SK-N-SH (cell line): ENCODE results near the gene TRAPPC2L. TPM values are rescaled to one million over a fixed set of nuclear protein-coding genes. Genes with fewer than 3 reads are reported as not detected.

Experiments
- CTCF ChIA-PET: fragments of 300-600, 350-600 bp; formaldehyde crosslinking; extraction: SDS; loops from one replicate; lab custom pipeline; 2021; lab: Yijun Ruan, JAX
- POLR2A ChIA-PET: fragments of 350-600 bp; sonication (Branson Sonifier 250); formaldehyde crosslinking; extraction: SDS; loops from one replicate; lab custom pipeline; 2020; ENCODE audit warnings: antibody characterized with exemption, inconsistent platforms; lab: Yijun Ruan, JAX
- DNase-seq: peaks from one replicate; pipeline ENCODE4 v3.0.0; 2012
- H2AFZ ChIP-seq: fragments of 200-600 bp; sonication (generic); 2 replicates; pipeline ENCODE4 v1.8.1; 2016; ENCODE audit warnings: antibody characterized with exemption, mild to moderate bottlenecking, low read depth
- H3F3A ChIP-seq: fragments of 200-600 bp; sonication (generic); replicated peaks from 2 replicates; pipeline ENCODE3; 2016; ENCODE audit warnings: antibody characterized with exemption, mild to moderate bottlenecking; ENCODE audit not compliant: insufficient read depth
- H3K27ac ChIP-seq, 2 experiments: fragments of 200-500 bp in 1 of 2; fragments of 200-600 bp in 1 of 2; sonication (Bioruptor generic) in 1 of 2; sonication (generic), shearing (Covaris generic) in 1 of 2; 2 replicates each; pipeline versions ENCODE4 v1.5.1 to v1.6.1; 2014 to 2016; ENCODE audit warnings: low read depth in 2 of 2, inconsistent platforms in 1 of 2, low read length in 1 of 2, mild to moderate bottlenecking in 1 of 2, mixed read lengths in 1 of 2
- H3K27me3 ChIP-seq: fragments of 200-600 bp; sonication (generic), shearing (Covaris generic); 2 replicates; pipeline ENCODE4 v1.6.1; 2016; ENCODE audit warnings: mixed run types; ENCODE audit not compliant: insufficient read depth
- H3K36me3 ChIP-seq, 2 experiments: fragments of 200-500 bp in 1 of 2; fragments of 200-600 bp in 1 of 2; sonication (Bioruptor generic) in 1 of 2; sonication (generic) in 1 of 2; replicated peaks in 1 of 2; 2 replicates each; pipeline versions ENCODE3 to v1.5.1; 2014 to 2016; ENCODE audit warnings: low read length in 1 of 2, mild to moderate bottlenecking in 1 of 2; ENCODE audit not compliant: insufficient read depth in 2 of 2, control insufficient read depth in 1 of 2
- H3K4me1 ChIP-seq, 2 experiments: fragments of 200-500 bp in 1 of 2; fragments of 200-600 bp in 1 of 2; sonication (Bioruptor generic) in 1 of 2; sonication (generic), shearing (Covaris generic) in 1 of 2; 2 replicates each; pipeline versions ENCODE4 v1.5.1 to v1.6.1; 2014 to 2016; ENCODE audit warnings: low read depth in 1 of 2, low read length in 1 of 2, mixed run types in 1 of 2; ENCODE audit not compliant: insufficient read depth in 2 of 2, control insufficient read depth in 1 of 2
- H3K4me2 ChIP-seq: fragments of 200-600 bp; sonication (generic), shearing (Covaris generic); 2 replicates; pipeline ENCODE4 v1.6.1; 2017; ENCODE audit warnings: mixed run types
- H3K4me3 ChIP-seq, 2 experiments: fragments of 200-500 bp in 1 of 2; fragments of 200-600 bp in 1 of 2; sonication (Bioruptor generic) in 1 of 2; sonication (generic), shearing (Covaris generic) in 1 of 2; 2 replicates each; pipeline versions ENCODE4 v1.5.1 to v1.8.1; 2014 to 2016; ENCODE audit warnings: low read depth in 2 of 2, inconsistent platforms in 1 of 2, low read length in 1 of 2, mild to moderate bottlenecking in 1 of 2, mixed read lengths in 1 of 2, moderate library complexity in 1 of 2
- H3K79me2 ChIP-seq: fragments of 200-600 bp; sonication (generic); 2 replicates; pipeline ENCODE4 v1.8.1; 2017; ENCODE audit warnings: mild to moderate bottlenecking; ENCODE audit not compliant: insufficient read depth
- H3K9ac ChIP-seq: fragments of 200-600 bp; sonication (generic); 2 replicates; pipeline ENCODE4 v1.6.1; 2017; ENCODE audit warnings: mixed run types
- H3K9me2 ChIP-seq: fragments of 200-600 bp; sonication (generic); 2 replicates; pipeline ENCODE4 v1.6.1; 2017; ENCODE audit warnings: mixed run types
- H3K9me3 ChIP-seq: fragments of 200-600 bp; sonication (generic); 2 replicates; pipeline ENCODE4 v1.6.1; 2017; ENCODE audit warnings: mixed run types, mild to moderate bottlenecking, moderate library complexity
- H4K20me1 ChIP-seq: fragments of 200-600 bp; sonication (generic); 2 replicates; pipeline ENCODE4 v1.6.1; 2017; ENCODE audit warnings: mild to moderate bottlenecking, mixed run types; ENCODE audit not compliant: insufficient read depth
- ELF1 ChIP-seq: IDR thresholded peaks from 2 replicates; pipeline ENCODE4 v1.4.0; 2012
- FOSL2 ChIP-seq: IDR thresholded peaks from 2 replicates; pipeline ENCODE4 v1.4.0; 2012; ENCODE audit warnings: low read depth, mild to moderate bottlenecking, moderate library complexity, borderline replicate concordance
- FOXM1 ChIP-seq: IDR thresholded peaks from 2 replicates; pipeline ENCODE4 v1.4.0; 2012; ENCODE audit warnings: low read depth, mild to moderate bottlenecking
- MEF2A ChIP-seq: IDR thresholded peaks from 2 replicates; pipeline ENCODE4 v1.4.0; 2012; ENCODE audit warnings: low read depth, borderline replicate concordance
- POLR2AphosphoS5 ChIP-seq: IDR thresholded peaks from 2 replicates; pipeline ENCODE4 v1.6.1; 2012; ENCODE audit warnings: low read depth, low read length
- RAD21 ChIP-seq: IDR thresholded peaks from 2 replicates; pipeline ENCODE4 v1.6.1; 2012; ENCODE audit warnings: mild to moderate bottlenecking, low read length
- SMC3 ChIP-seq: IDR thresholded peaks from 2 replicates; pipeline ENCODE4 v1.6.1; 2012; ENCODE audit warnings: low read depth, low read length, improper control_type of control experiment
- TAF1 ChIP-seq: IDR thresholded peaks from 2 replicates; pipeline ENCODE4 v1.6.1; 2012; ENCODE audit warnings: low read depth, mild to moderate bottlenecking, low read length, moderate library complexity, borderline replicate concordance
- TEAD4 ChIP-seq: IDR thresholded peaks from 2 replicates; pipeline ENCODE4 v1.4.0; 2012; ENCODE audit warnings: mild to moderate bottlenecking, borderline replicate concordance; ENCODE audit not compliant: insufficient read depth
- YY1 ChIP-seq: IDR thresholded peaks from 2 replicates; pipeline ENCODE4 v1.4.0; 2012; ENCODE audit warnings: low read depth, mild to moderate bottlenecking
- WGBS: methylation state at CpG from one replicate; pipeline ENCODE4 v1.1.6; 2017; ENCODE audit warnings: low lambda C conversion rate; 5-methylcytosine and 5-hydroxymethylcytosine counted together
- polyA plus RNA-seq, 3 experiments: library from polyadenylated mRNA; depleted of rRNA; stranded (reverse); fragments of >200 nt; gene quantifications; 2 replicates each; pipeline ENCODE4 v1.2.3, GENCODE V29; 2012
- TF ChIP-seq, protein P1 (sequence below): IDR thresholded peaks from 2 replicates; pipeline ENCODE4 v1.4.0; 2012; ENCODE audit warnings: low read depth, borderline replicate concordance
- TF ChIP-seq, protein P2 (sequence below): fragments of 200-600 bp; sonication (generic); IDR thresholded peaks from 2 replicates; pipeline ENCODE4 v1.6.1; 2017; ENCODE audit warnings: antibody characterized with exemption, mild to moderate bottlenecking, moderate library complexity
- TF ChIP-seq, protein P3 (sequence below): IDR thresholded peaks from 2 replicates; pipeline ENCODE4 v1.6.1; 2012; ENCODE audit warnings: mild to moderate bottlenecking, low read depth, low read length, moderate library complexity
- TF ChIP-seq, protein P4 (sequence below): fragments of 150-350 bp; IDR thresholded peaks from 2 replicates; pipeline ENCODE4 v1.6.1; 2017; ENCODE audit warnings: antibody characterized with exemption, low read length, low read depth, borderline replicate concordance

The TRAPPC2L gene
- polyA plus RNA-seq, 1 of the 3 experiments (the other 2 are of a cell fraction): 73.9 TPM

DNA sequence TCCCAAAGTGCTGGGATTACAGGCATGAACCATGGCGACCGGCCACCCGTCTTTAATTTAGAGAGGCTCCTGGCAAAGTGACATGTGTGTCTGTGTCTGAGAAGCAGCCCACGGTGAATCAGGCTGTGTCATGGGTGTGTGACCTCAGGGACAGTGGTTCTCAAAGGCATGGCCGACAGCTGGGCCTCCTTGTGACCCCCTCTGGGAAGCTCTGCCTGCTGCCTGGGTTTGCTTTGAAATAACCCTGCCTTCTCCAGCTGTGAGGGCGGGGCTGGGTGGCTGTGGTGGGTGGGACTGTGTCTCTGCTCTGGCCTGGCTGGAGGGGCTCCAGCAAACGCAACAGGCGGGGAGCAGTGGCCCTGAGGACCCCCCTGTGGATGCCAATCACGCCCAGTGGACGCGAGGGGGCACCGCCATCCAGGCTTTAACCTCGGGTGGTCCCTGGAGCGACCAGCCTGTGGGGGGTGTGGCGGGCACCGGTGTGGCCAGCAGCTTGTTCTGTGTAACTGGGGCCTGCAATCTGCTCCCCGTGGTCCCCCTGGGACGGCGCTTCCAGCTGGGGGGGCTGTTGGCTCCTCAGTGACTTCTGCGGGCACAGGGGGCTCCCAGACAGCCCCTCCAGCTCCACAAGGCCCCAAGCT, 36.4 kb upstream of the TRAPPC2L start:
- Histone ChIP-seq H3K4me1 (peaks cover 0 to 5% of the 10 kb centered on the region in 2 experiments; a peak in 1 of 4 replicates), H3K4me2 (no peak overlapping the region), H4K20me1 (no peaks in the 10 kb centered on the region), H3K9me3 (no peaks in the 10 kb centered on the region), H3K27me3 (no peaks in the 10 kb centered on the region), H3K27ac (no peak overlapping the region), H2AFZ (no peak overlapping the region), H3K9ac (no peak overlapping the region), H3K9me2 (no peaks in the 10 kb centered on the region), H3F3A (no peaks in the 10 kb centered on the region), H3K4me3 (no peak overlapping the region), H3K79me2 (no peaks in the 10 kb centered on the region), H3K36me3 (peaks cover 0 to 14% of the 10 kb centered on the region in 2 experiments)
- TF ChIP-seq ELF1: no peak
- no peak for TF ChIP-seq YY1
- TF ChIP-seq MEF2A: no peak
- TF ChIP-seq TEAD4: no peak
- no peak for TF ChIP-seq FOXM1
- TF ChIP-seq, protein P1, sequence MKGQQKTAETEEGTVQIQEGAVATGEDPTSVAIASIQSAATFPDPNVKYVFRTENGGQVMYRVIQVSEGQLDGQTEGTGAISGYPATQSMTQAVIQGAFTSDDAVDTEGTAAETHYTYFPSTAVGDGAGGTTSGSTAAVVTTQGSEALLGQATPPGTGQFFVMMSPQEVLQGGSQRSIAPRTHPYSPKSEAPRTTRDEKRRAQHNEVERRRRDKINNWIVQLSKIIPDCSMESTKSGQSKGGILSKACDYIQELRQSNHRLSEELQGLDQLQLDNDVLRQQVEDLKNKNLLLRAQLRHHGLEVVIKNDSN: no peak
- no peak for TF ChIP-seq FOSL2
- no peak for TF ChIP-seq TAF1
- TF ChIP-seq, protein P2, sequence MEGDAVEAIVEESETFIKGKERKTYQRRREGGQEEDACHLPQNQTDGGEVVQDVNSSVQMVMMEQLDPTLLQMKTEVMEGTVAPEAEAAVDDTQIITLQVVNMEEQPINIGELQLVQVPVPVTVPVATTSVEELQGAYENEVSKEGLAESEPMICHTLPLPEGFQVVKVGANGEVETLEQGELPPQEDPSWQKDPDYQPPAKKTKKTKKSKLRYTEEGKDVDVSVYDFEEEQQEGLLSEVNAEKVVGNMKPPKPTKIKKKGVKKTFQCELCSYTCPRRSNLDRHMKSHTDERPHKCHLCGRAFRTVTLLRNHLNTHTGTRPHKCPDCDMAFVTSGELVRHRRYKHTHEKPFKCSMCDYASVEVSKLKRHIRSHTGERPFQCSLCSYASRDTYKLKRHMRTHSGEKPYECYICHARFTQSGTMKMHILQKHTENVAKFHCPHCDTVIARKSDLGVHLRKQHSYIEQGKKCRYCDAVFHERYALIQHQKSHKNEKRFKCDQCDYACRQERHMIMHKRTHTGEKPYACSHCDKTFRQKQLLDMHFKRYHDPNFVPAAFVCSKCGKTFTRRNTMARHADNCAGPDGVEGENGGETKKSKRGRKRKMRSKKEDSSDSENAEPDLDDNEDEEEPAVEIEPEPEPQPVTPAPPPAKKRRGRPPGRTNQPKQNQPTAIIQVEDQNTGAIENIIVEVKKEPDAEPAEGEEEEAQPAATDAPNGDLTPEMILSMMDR: no peak
- TF ChIP-seq RAD21: no peak
- no peak for TF ChIP-seq POLR2AphosphoS5
- TF ChIP-seq, protein P3, sequence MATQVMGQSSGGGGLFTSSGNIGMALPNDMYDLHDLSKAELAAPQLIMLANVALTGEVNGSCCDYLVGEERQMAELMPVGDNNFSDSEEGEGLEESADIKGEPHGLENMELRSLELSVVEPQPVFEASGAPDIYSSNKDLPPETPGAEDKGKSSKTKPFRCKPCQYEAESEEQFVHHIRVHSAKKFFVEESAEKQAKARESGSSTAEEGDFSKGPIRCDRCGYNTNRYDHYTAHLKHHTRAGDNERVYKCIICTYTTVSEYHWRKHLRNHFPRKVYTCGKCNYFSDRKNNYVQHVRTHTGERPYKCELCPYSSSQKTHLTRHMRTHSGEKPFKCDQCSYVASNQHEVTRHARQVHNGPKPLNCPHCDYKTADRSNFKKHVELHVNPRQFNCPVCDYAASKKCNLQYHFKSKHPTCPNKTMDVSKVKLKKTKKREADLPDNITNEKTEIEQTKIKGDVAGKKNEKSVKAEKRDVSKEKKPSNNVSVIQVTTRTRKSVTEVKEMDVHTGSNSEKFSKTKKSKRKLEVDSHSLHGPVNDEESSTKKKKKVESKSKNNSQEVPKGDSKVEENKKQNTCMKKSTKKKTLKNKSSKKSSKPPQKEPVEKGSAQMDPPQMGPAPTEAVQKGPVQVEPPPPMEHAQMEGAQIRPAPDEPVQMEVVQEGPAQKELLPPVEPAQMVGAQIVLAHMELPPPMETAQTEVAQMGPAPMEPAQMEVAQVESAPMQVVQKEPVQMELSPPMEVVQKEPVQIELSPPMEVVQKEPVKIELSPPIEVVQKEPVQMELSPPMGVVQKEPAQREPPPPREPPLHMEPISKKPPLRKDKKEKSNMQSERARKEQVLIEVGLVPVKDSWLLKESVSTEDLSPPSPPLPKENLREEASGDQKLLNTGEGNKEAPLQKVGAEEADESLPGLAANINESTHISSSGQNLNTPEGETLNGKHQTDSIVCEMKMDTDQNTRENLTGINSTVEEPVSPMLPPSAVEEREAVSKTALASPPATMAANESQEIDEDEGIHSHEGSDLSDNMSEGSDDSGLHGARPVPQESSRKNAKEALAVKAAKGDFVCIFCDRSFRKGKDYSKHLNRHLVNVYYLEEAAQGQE: no peak
- no peak for TF ChIP-seq SMC3
- TF ChIP-seq, protein P4, sequence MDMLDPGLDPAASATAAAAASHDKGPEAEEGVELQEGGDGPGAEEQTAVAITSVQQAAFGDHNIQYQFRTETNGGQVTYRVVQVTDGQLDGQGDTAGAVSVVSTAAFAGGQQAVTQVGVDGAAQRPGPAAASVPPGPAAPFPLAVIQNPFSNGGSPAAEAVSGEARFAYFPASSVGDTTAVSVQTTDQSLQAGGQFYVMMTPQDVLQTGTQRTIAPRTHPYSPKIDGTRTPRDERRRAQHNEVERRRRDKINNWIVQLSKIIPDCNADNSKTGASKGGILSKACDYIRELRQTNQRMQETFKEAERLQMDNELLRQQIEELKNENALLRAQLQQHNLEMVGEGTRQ: no peak
- no peak for DNase-seq
- ChIA-PET CTCF (interaction anchor here (0.9 to 4.0 kb wide), 5 partner anchors 8 to 347 kb away, joined by 3 to 13 read pairs (median 6); partner anchors contain the start of genes GALNS and TRAPPC2L), POLR2A (interaction anchor here (1.6 kb wide), 1 partner anchor 10 kb away, joined by 3 read pairs; no protein-coding TSS in a partner anchor)
- WGBS: 77% methylated on average over 4 of the region's 20 CpGs
